K562 (cell line): ENCODE measurements around the gene ERF. TPM values are rescaled to one million over a fixed set of nuclear protein-coding genes. Genes with fewer than 3 reads are reported as not detected.
A peak's percentile ranks its signal among the peaks of the same experiment; 100 is the strongest.

Experiments
- ATF1 ChIP-seq, 2 experiments: fragments of 450-650 bp in 1 of 2; IDR thresholded peaks; 2 replicates each; pipeline ENCODE4 v1.6.1; 2016; ENCODE audit warnings: missing compliant biosample characterization in 1 of 2, missing genetic modification characterization in 1 of 2
- BRD9 ChIP-seq: fragments of 450-650 bp; IDR thresholded peaks from 2 replicates; pipeline ENCODE4 v1.6.1; 2018; ENCODE audit warnings: low read depth; ENCODE audit not compliant: partially characterized antibody
- CLOCK ChIP-seq: fragments of 250-450 bp; sonication (Bioruptor Pico); IDR thresholded peaks from 2 replicates; pipeline ENCODE4 v1.4.0; 2020; ENCODE audit warnings: mild to moderate bottlenecking, moderate library complexity, borderline replicate concordance
- KAT2B ChIP-seq: IDR thresholded peaks from one replicate; pipeline ENCODE4 v1.6.1; 2012; ENCODE audit warnings: low read depth, mild to moderate bottlenecking, control low read depth, inconsistent platforms, low read length, moderate library complexity
- KDM4B ChIP-seq, 2 experiments: fragments of 450-650 bp in 1 of 2; sonication (generic) in 1 of 2; IDR thresholded peaks; 2 replicates each; pipeline ENCODE4 v1.6.1; 2016 to 2017; ENCODE audit warnings: borderline replicate concordance in 2 of 2, antibody characterized with exemption in 1 of 2, low read depth in 1 of 2, mild to moderate bottlenecking in 1 of 2
- PCBP1 ChIP-seq: fragments of 200-400 bp; formaldehyde crosslinking; IDR thresholded peaks from 2 replicates; pipeline ENCODE4 v1.6.1; 2018; ENCODE audit warnings: mild to moderate bottlenecking, low read depth, low read length; ENCODE audit not compliant: poor library complexity, severe bottlenecking
- RB1 ChIP-seq: fragments of 450-650 bp; IDR thresholded peaks from 2 replicates; pipeline ENCODE4 v1.6.1; 2017; ENCODE audit warnings: low read depth, mild to moderate bottlenecking
- RCOR1 ChIP-seq, 2 experiments: IDR thresholded peaks; 2 replicates each; pipeline ENCODE4 v1.6.1; 2012; ENCODE audit warnings: low read depth in 2 of 2, low read length in 2 of 2, borderline replicate concordance in 1 of 2, improper control_type of control experiment in 1 of 2
- YY1 ChIP-seq, 3 experiments: IDR thresholded peaks; 2 replicates each; pipeline ENCODE4 v1.6.1; 2011; ENCODE audit warnings: low read length in 2 of 3, mild to moderate bottlenecking in 2 of 3, moderate library complexity in 2 of 3, borderline replicate concordance in 1 of 3, control low read depth in 1 of 3, low read depth in 1 of 3; ENCODE audit not compliant: insufficient read depth in 3 of 3, insufficient replicate concordance in 2 of 3, control insufficient read depth in 1 of 3, insufficient read length in 1 of 3; ENCODE audit errors: extremely low read depth in 1 of 3
- polyA plus RNA-seq, 8 experiments: library from polyadenylated mRNA; depleted of rRNA in 4 of 8; stranded (reverse) in 5 of 8; unstranded in 3 of 8; fragments of >200 nt; fragmentation: Nextera tagmentation in 2 of 8; fragmentation: Illumina TruSeq in 1 of 8; extraction: Ambion mirVana in 2 of 8; extraction: Trizol in 1 of 8; gene quantifications; 2 replicates each; pipeline versions ENCODE4 v1.2.1 to v1.2.3, GENCODE V29; 2011 to 2014; ENCODE audit warnings: inconsistent platforms in 1 of 8, missing spikeins in 1 of 8
- total RNA-seq, 7 experiments: library from RNA; depleted of rRNA in 6 of 7; stranded (reverse); fragments of >200 nt in 6 of 7; fragmentation: Illumina TruSeq in 2 of 7; extraction: Trizol in 2 of 7; gene quantifications; 2 replicates each; pipeline versions ENCODE4 v1.2.1 to v1.2.3, GENCODE V29; 2011 to 2021; ENCODE audit warnings: low replicate concordance in 1 of 7
- TF ChIP-seq, protein P1 (sequence below): sonication (generic); formaldehyde crosslinking; IDR thresholded peaks from 2 replicates; pipeline ENCODE4 v1.8.1; 2023; ENCODE audit warnings: mild to moderate bottlenecking, missing genetic modification reagents
- TF ChIP-seq, protein P2 (sequence below): fragments of 450-650 bp; IDR thresholded peaks from 2 replicates; pipeline ENCODE4 v1.6.1; 2014; ENCODE audit warnings: low read depth, mild to moderate bottlenecking, moderate library complexity, borderline replicate concordance
- TF ChIP-seq, protein P3 (sequence below): sonication (generic); formaldehyde crosslinking; IDR thresholded peaks from 2 replicates; pipeline ENCODE4 v1.8.0; 2022; ENCODE audit warnings: missing genetic modification reagents, mild to moderate bottlenecking, moderate library complexity, borderline replicate concordance
- TF ChIP-seq, protein P4 (sequence below), 2 experiments: IDR thresholded peaks; 2 replicates each; pipeline ENCODE4 v1.6.1; 2011; ENCODE audit warnings: borderline replicate concordance in 1 of 2, control low read depth in 1 of 2, low read depth in 1 of 2, low read length in 1 of 2, mild to moderate bottlenecking in 1 of 2, mixed read lengths in 1 of 2, moderate library complexity in 1 of 2; ENCODE audit not compliant: insufficient read depth in 1 of 2, insufficient read length in 1 of 2, poor library complexity in 1 of 2, severe bottlenecking in 1 of 2; ENCODE audit errors: extremely low read depth in 1 of 2

Gene ERF
- total and polyA plus RNA-seq, 9 of the 15 experiments (the other 6 are each of a cell fraction or from before 2014, with no cell fraction given) = 0.03 to 75.4 (median 27.0) TPM

DNA sequence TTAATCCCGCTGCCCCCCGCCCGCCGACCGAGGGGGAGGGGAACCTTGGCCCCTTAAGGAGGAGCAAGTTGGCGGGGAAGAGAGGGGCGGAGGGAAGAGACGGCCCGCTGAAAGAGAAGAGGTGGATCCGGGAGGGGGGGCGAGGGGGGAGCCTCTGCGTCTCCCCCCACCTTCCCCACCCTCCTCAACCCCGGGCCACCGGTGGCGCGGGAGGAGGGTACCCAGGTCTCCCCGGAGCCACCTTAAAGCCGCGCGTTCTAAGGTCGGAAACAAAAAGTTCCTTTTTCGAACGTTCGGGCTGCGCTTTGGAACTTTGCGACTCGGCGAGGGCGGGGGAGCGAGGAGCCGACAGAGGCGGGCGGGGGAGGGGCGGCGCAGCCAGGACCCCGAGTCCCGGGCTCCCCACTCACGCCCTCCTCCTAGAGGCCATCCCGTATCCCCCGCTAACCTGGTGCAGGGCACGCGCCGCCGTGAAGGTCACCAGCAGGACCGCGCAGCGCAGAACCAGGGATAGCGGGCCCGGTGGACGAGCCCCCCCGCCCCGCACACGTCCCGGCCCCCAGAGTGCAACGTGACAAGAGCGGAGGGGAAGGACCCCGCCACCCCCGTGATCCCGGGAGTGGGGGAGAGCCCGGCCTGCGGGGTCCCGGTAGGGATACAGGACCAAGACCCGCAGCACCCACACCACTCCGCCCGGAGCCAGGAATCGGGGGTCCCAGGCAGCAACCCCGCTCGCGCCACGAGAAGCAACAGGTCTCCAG lies 659 bp downstream of the ERF start (continued):
- TF ChIP-seq CLOCK = no peak
- TF ChIP-seq, protein P1, sequence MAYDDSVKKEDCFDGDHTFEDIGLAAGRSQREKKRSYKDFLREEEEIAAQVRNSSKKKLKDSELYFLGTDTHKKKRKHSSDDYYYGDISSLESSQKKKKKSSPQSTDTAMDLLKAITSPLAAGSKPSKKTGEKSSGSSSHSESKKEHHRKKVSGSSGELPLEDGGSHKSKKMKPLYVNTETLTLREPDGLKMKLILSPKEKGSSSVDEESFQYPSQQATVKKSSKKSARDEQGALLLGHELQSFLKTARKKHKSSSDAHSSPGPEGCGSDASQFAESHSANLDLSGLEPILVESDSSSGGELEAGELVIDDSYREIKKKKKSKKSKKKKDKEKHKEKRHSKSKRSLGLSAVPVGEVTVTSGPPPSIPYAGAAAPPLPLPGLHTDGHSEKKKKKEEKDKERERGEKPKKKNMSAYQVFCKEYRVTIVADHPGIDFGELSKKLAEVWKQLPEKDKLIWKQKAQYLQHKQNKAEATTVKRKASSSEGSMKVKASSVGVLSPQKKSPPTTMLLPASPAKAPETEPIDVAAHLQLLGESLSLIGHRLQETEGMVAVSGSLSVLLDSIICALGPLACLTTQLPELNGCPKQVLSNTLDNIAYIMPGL (CRISPR knock-in tag) = peak; percentile 59; the same call in 1 of the 2 replicates
- TF ChIP-seq KAT2B = no peak
- TF ChIP-seq, protein P2, sequence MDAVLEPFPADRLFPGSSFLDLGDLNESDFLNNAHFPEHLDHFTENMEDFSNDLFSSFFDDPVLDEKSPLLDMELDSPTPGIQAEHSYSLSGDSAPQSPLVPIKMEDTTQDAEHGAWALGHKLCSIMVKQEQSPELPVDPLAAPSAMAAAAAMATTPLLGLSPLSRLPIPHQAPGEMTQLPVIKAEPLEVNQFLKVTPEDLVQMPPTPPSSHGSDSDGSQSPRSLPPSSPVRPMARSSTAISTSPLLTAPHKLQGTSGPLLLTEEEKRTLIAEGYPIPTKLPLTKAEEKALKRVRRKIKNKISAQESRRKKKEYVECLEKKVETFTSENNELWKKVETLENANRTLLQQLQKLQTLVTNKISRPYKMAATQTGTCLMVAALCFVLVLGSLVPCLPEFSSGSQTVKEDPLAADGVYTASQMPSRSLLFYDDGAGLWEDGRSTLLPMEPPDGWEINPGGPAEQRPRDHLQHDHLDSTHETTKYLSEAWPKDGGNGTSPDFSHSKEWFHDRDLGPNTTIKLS = peak; percentile 46; the same call in 1 of the 2 replicates
- TF ChIP-seq BRD9 = peak; percentile 56
- TF ChIP-seq, protein P3, sequence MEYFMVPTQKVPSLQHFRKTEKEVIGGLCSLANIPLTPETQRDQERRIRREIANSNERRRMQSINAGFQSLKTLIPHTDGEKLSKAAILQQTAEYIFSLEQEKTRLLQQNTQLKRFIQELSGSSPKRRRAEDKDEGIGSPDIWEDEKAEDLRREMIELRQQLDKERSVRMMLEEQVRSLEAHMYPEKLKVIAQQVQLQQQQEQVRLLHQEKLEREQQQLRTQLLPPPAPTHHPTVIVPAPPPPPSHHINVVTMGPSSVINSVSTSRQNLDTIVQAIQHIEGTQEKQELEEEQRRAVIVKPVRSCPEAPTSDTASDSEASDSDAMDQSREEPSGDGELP = peak; percentile 45; the same call in 1 of the 2 replicates
- TF ChIP-seq RB1 = peak; percentile 33; the same call in 1 of the 2 replicates
- no peak for TF ChIP-seq RCOR1 (IDR thresholded peaks at IDR 0.05; ENCODE audit: borderline replicate concordance in 1 of 2, low read depth in 2 of 2, low read length in 2 of 2)
- no peak for TF ChIP-seq ATF1 (CRISPR knock-in tag; IDR thresholded peaks at IDR 0.05)
- peak; percentile 36; the same call in 1 of the 2 replicates for TF ChIP-seq ATF1 (tag; IDR thresholded peaks at IDR 0.05)
- TF ChIP-seq PCBP1 = peak; percentile 76
- 0 out of 4 replicates have a peak, but pooled peaks of 1 of the 2 experiments have one; percentile 25 for TF ChIP-seq KDM4B (IDR thresholded peaks at IDR 0.05; ENCODE audit: borderline replicate concordance in 2 of 2, low read depth in 1 of 2)
- TF ChIP-seq, protein P4, sequence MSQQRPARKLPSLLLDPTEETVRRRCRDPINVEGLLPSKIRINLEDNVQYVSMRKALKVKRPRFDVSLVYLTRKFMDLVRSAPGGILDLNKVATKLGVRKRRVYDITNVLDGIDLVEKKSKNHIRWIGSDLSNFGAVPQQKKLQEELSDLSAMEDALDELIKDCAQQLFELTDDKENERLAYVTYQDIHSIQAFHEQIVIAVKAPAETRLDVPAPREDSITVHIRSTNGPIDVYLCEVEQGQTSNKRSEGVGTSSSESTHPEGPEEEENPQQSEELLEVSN (IDR thresholded peaks at IDR 0.05; ENCODE audit: borderline replicate concordance in 1 of 2, extremely low read depth in 1 of 2, insufficient read depth in 1 of 2, insufficient read length in 1 of 2, low read depth in 1 of 2, low read length in 1 of 2, poor library complexity in 1 of 2, severe bottlenecking in 1 of 2) = peak in 1 of 2 experiments; percentile 10
- TF ChIP-seq YY1 (IDR thresholded peaks at IDR 0.05; ENCODE audit: borderline replicate concordance in 1 of 3, control insufficient read depth in 1 of 3, extremely low read depth in 1 of 3, insufficient read depth in 3 of 3, insufficient read length in 1 of 3, insufficient replicate concordance in 2 of 3, low read depth in 1 of 3, low read length in 2 of 3) = peak in 1 of 3 experiments; percentile 33
